ENCODE data around the gene PLSCR3. TPM values are rescaled to one million over a fixed set of nuclear protein-coding genes. Genes with fewer than 3 reads are reported as not detected.

Gene PLSCR3
- total RNA-seq, 1 experiment from 2014 or later = 43.8 TPM

- Histone ChIP-seq H4K20me1 (ENCODE audit: insufficient read depth) (no peaks in the 10 kb centered on the region), H3K27me3 (ENCODE audit: insufficient read depth, low read length) (no peaks in the 10 kb centered on the region), H3K9me3 (ENCODE audit: control insufficient read depth in 1 of 2, insufficient read depth in 1 of 2, low read depth in 1 of 2, low read length in 2 of 2) (no peaks in the 10 kb centered on the region), H3K79me2 (ENCODE audit: insufficient read depth, low read length) (no peaks in the 10 kb centered on the region), H2AFZ (ENCODE audit: low read depth, low read length, poor library complexity, severe bottlenecking) (no peak overlapping the region), H3K9me2 (ENCODE audit: insufficient read depth) (no peaks in the 10 kb centered on the region), H3K4me3 (replicated peaks in 1 of 2; ENCODE audit: low read depth in 1 of 2, low read length in 2 of 2) (no peak overlapping the region), H3K4me2 (ENCODE audit: low read length) (no peak overlapping the region), H3K9ac (ENCODE audit: low read length) (no peak overlapping the region), H3K27ac (ENCODE audit: low read depth, low read length) (no peak overlapping the region; the same call in 1 of the 2 replicates), H3K4me1 (ENCODE audit: control insufficient read depth in 1 of 2, insufficient read depth in 2 of 2, low read length in 2 of 2) (peaks cover 0 to 3% of the 10 kb centered on the region in 2 experiments; a peak in 1 of 4 replicates), H3K36me3 (ENCODE audit: control insufficient read depth in 1 of 2, insufficient read depth in 2 of 2, low read length in 2 of 2) (peaks cover 3 to 6% of the 10 kb centered on the region in 2 experiments; a peak in 2 of 4 replicates)
- CTCF ChIA-PET = no interaction called here
- ATAC-seq = no peak
- intact Hi-C loops (cut with micrococcal nuclease) = no loop called here
- POLR2A ChIA-PET = interaction anchor here (1.3 kb wide), 2 partner anchors 9 to 23 kb away, joined by 3 to 4 read pairs; partner anchors contain the start of gene TMEM256
- DNase-seq (ENCODE audit: low read depth, low spot score) = no peak
- RAD21 ChIA-PET (ENCODE audit: low non-redundant PET in 1 of 2, low total read pairs in 2 of 2, uncharacterized antibody in 2 of 2, unreplicated experiment in 2 of 2) = no interaction called here
- TF ChIP-seq ZBTB33 (IDR thresholded peaks at IDR 0.05; ENCODE audit: extremely low read depth, insufficient replicate concordance, low read length) = no peak
- BruUV-seq (replicated peaks) = no TSS peak
Observed at GRCh38 chr17:7413346-7413985, 19.1 kb upstream of the PLSCR3 start.

DNA sequence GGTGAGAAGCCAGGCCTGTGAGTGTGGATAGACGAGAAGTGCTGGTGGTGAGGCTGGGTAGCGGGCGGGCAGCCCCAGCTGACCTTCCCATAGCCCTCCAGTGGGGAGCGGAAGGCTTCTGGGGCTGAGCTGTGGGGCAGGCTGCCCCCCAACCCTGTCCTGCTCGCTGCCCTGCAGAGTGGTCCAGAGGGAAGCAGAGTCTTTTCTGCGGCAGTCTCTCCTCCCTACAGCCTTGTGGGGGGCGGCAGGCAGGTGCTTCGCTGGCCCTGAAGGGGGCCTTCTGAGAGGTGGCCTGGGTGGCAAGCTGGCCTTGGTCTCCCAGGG is 17.1 kb upstream of the PLSCR3 start:
- Histone ChIP-seq H3K9me2 (ENCODE audit: insufficient read depth) (no peaks in the 10 kb centered on the region), H3K4me2 (ENCODE audit: low read length) (no peak overlapping the region), H3K4me3 (replicated peaks in 1 of 2; ENCODE audit: low read depth in 1 of 2, low read length in 2 of 2) (no peak overlapping the region), H3K36me3 (ENCODE audit: control insufficient read depth in 1 of 2, insufficient read depth in 2 of 2, low read length in 2 of 2) (peaks cover 3 to 6% of the 10 kb centered on the region in 2 experiments; a peak in 2 of 4 replicates), H2AFZ (ENCODE audit: low read depth, low read length, poor library complexity, severe bottlenecking) (no peak overlapping the region), H3K4me1 (ENCODE audit: control insufficient read depth in 1 of 2, insufficient read depth in 2 of 2, low read length in 2 of 2) (peaks cover 0 to 3% of the 10 kb centered on the region in 2 experiments; a peak in 1 of 4 replicates), H3K9ac (ENCODE audit: low read length) (no peak overlapping the region), H3K9me3 (ENCODE audit: control insufficient read depth in 1 of 2, insufficient read depth in 1 of 2, low read depth in 1 of 2, low read length in 2 of 2) (no peaks in the 10 kb centered on the region), H4K20me1 (ENCODE audit: insufficient read depth) (no peaks in the 10 kb centered on the region), H3K27ac (ENCODE audit: low read depth, low read length) (no peak overlapping the region), H3K27me3 (ENCODE audit: insufficient read depth, low read length) (no peaks in the 10 kb centered on the region), H3K79me2 (ENCODE audit: insufficient read depth, low read length) (no peaks in the 10 kb centered on the region)
- ATAC-seq (no peak), DNase-seq (ENCODE audit: low read depth, low spot score) (no peak)
- BruUV-seq (replicated peaks) = no TSS peak
- ChIA-PET RAD21 (ENCODE audit: low non-redundant PET in 1 of 2, low total read pairs in 2 of 2, uncharacterized antibody in 2 of 2, unreplicated experiment in 2 of 2) (no interaction called here), POLR2A (no interaction called here), CTCF (no interaction called here)
- intact Hi-C loops (cut with micrococcal nuclease) = no loop called here
- TF ChIP-seq, protein P1, sequence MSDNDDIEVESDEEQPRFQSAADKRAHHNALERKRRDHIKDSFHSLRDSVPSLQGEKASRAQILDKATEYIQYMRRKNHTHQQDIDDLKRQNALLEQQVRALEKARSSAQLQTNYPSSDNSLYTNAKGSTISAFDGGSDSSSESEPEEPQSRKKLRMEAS (IDR thresholded peaks at IDR 0.05) = no peak
- TF ChIP-seq CEBPB (IDR thresholded peaks at IDR 0.05; ENCODE audit: low read depth) (no peak), RAD21 (IDR thresholded peaks at IDR 0.05; ENCODE audit: low read depth) (no peak), EZH2 (IDR thresholded peaks at IDR 0.05) (no peak), ELF1 (IDR thresholded peaks at IDR 0.05; ENCODE audit: borderline replicate concordance, low read depth) (no peak), ZNF274 (IDR thresholded peaks at IDR 0.05; ENCODE audit: low read depth, low read length) (no peak), POLR2A (IDR thresholded peaks at IDR 0.05; ENCODE audit: borderline replicate concordance, extremely low read depth, insufficient read depth, insufficient read length) (no peak), CBX3 (IDR thresholded peaks at IDR 0.05; ENCODE audit: low read depth) (no peak), SIN3A (IDR thresholded peaks at IDR 0.05; ENCODE audit: low read depth) (no peak), EZH2phosphoT487 (IDR thresholded peaks at IDR 0.05; ENCODE audit: borderline replicate concordance) (no peak), TCF7L2 (IDR thresholded peaks at IDR 0.05; ENCODE audit: borderline replicate concordance, extremely low read depth, insufficient read depth, insufficient read length) (no peak), SP1 (IDR thresholded peaks at IDR 0.05; ENCODE audit: low read depth) (no peak), YY1 (IDR thresholded peaks at IDR 0.05; ENCODE audit: extremely low read depth, insufficient replicate concordance, low read depth, low read length) (no peak)
- TF ChIP-seq, protein P2, sequence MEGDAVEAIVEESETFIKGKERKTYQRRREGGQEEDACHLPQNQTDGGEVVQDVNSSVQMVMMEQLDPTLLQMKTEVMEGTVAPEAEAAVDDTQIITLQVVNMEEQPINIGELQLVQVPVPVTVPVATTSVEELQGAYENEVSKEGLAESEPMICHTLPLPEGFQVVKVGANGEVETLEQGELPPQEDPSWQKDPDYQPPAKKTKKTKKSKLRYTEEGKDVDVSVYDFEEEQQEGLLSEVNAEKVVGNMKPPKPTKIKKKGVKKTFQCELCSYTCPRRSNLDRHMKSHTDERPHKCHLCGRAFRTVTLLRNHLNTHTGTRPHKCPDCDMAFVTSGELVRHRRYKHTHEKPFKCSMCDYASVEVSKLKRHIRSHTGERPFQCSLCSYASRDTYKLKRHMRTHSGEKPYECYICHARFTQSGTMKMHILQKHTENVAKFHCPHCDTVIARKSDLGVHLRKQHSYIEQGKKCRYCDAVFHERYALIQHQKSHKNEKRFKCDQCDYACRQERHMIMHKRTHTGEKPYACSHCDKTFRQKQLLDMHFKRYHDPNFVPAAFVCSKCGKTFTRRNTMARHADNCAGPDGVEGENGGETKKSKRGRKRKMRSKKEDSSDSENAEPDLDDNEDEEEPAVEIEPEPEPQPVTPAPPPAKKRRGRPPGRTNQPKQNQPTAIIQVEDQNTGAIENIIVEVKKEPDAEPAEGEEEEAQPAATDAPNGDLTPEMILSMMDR (IDR thresholded peaks at IDR 0.05 in 2 of 3, conservative IDR thresholded peaks at IDR 0.05 in 1 of 3; ENCODE audit: borderline replicate concordance in 1 of 3, insufficient read depth in 1 of 3, low read depth in 2 of 3, low read length in 2 of 3) = no peak
